ENCODE data around the gene PSMA5.
"Not testable (repeated sequence)": the region's sequence is repeated elsewhere in the genome, so short reads cannot be mapped to it uniquely, and the experiment has no call there.

PSMA5 gene

GRCh38 chr1:109392037-109392787 lies 34.0 kb downstream of the PSMA5 start:
- no peak for DNase-seq

- no peak for DNase-seq
Observed at GRCh38 chr1:109391626-109392025, 34.6 kb downstream of the PSMA5 start.

- DNase-seq: no peak
Observed at GRCh38 chr1:109391157-109391556, 35.1 kb downstream of the PSMA5 start.

GRCh38 chr1:109389638-109390341 lies 36.5 kb downstream of the PSMA5 start:
- DNase-seq: no peak

- DNase-seq: no peak
Observed at GRCh38 chr1:109388884-109389637, 37.2 kb downstream of the PSMA5 start.

- no peak for DNase-seq
Observed at GRCh38 chr1:109388208-109388711, 38.0 kb downstream of the PSMA5 start.

GRCh38 chr1:109386054-109386717 lies 40.1 kb downstream of the PSMA5 start:
- no peak for DNase-seq

- no peak for DNase-seq
Observed at GRCh38 chr1:109385417-109385816, 40.8 kb downstream of the PSMA5 start.

- no peak for DNase-seq
Observed at GRCh38 chr1:109383854-109384253, 42.4 kb downstream of the PSMA5 start.

GRCh38 chr1:109383087-109383779 lies 43.0 kb downstream of the PSMA5 start:
- DNase-seq: no peak

GRCh38 chr1:109381573-109381972 lies 44.7 kb downstream of the PSMA5 start:
- no peak for DNase-seq

- no peak for DNase-seq
Observed at GRCh38 chr1:109379907-109380306, 46.3 kb downstream of the PSMA5 start.

GRCh38 chr1:109379422-109379821 lies 46.8 kb downstream of the PSMA5 start:
- no peak for DNase-seq

- DNase-seq: no peak
Observed at GRCh38 chr1:109377698-109378097, 48.5 kb downstream of the PSMA5 start.

- DNase-seq: not testable (repeated sequence)
Observed at GRCh38 chr1:109373696-109374095, 52.6 kb downstream of the PSMA5 start.

GRCh38 chr1:109373126-109373525 lies 53.1 kb downstream of the PSMA5 start:
- DNase-seq: no peak

- DNase-seq: no peak
Observed at GRCh38 chr1:109372281-109372680, 54.0 kb downstream of the PSMA5 start.

- no peak for DNase-seq
Observed at GRCh38 chr1:109371341-109371739, 54.9 kb downstream of the PSMA5 start.

- DNase-seq: no peak
Observed at GRCh38 chr1:109370712-109371340, 55.4 kb downstream of the PSMA5 start.

- no peak for DNase-seq
Observed at GRCh38 chr1:109369167-109369746, 57.0 kb downstream of the PSMA5 start.

GRCh38 chr1:109368464-109368863 lies 57.8 kb downstream of the PSMA5 start:
- DNase-seq: no peak

All from GOT3 (cell line).